SU-DHL-6 (cell line): ENCODE measurements around the gene GALNT9.

Source experiments
- H2AFZ ChIP-seq: fragments of 200-600 bp; sonication (generic); 2 replicates; pipeline ENCODE4 v1.6.1; 2014; ENCODE audit warnings: low read depth, mild to moderate bottlenecking, moderate library complexity, mixed read lengths, antibody characterized with exemption, low read length; ENCODE audit not compliant: severe bottlenecking
- H3F3A ChIP-seq: fragments of 200-600 bp; shearing (Covaris generic); 2 replicates; pipeline ENCODE4 v1.6.0; 2016; ENCODE audit warnings: antibody characterized with exemption, mild to moderate bottlenecking; ENCODE audit not compliant: insufficient read depth
- H3K27ac ChIP-seq: fragments of 200-600 bp; sonication (generic); 2 replicates; pipeline ENCODE4 v1.5.1; 2016; ENCODE audit warnings: low read depth, mild to moderate bottlenecking, low read length, moderate library complexity, mixed read lengths
- H3K27me3 ChIP-seq: fragments of 200-600 bp; sonication (generic), shearing (Covaris generic); 2 replicates; pipeline ENCODE4 v1.6.0; 2014; ENCODE audit warnings: mild to moderate bottlenecking, low read length
- H3K36me3 ChIP-seq: fragments of 200-600 bp; sonication (generic); 2 replicates; pipeline ENCODE4 v1.6.1; 2014; ENCODE audit warnings: mild to moderate bottlenecking, low read length, mixed read lengths
- H3K4me2 ChIP-seq: fragments of 300-600, 200-600 bp; shearing (Covaris generic), sonication (generic); 2 replicates; pipeline ENCODE4 v1.6.0; 2014; ENCODE audit warnings: low read length, low read depth, mild to moderate bottlenecking; ENCODE audit not compliant: poor library complexity, severe bottlenecking
- H3K4me3 ChIP-seq: fragments of 200-600 bp; sonication (generic); 2 replicates; pipeline ENCODE4 v1.5.1; 2014; ENCODE audit warnings: antibody characterized with exemption, low read length, mild to moderate bottlenecking, mixed read lengths; ENCODE audit not compliant: insufficient read depth, poor library complexity, severe bottlenecking
- H3K79me2 ChIP-seq: fragments of 200-600 bp; sonication (generic); 2 replicates; pipeline ENCODE4 v1.6.1; 2014; ENCODE audit warnings: mild to moderate bottlenecking, low read length, moderate library complexity; ENCODE audit not compliant: insufficient read depth
- H3K9ac ChIP-seq: fragments of 200-600 bp; sonication (generic); 2 replicates; pipeline ENCODE4 v1.7.0; 2014; ENCODE audit warnings: mild to moderate bottlenecking, low read length
- H3K9me2 ChIP-seq: fragments of 200-600 bp; sonication (generic); replicated peaks from 2 replicates; pipeline ENCODE4 v1.6.1; 2014; ENCODE audit warnings: low read length; ENCODE audit not compliant: insufficient read depth
- H3K9me3 ChIP-seq: fragments of 200-600 bp; sonication (generic); 2 replicates; pipeline ENCODE4 v1.6.1; 2014; ENCODE audit warnings: low read length, mixed read lengths; ENCODE audit not compliant: insufficient read depth
- H4K20me1 ChIP-seq: fragments of 200-600 bp; sonication (generic); 2 replicates; pipeline ENCODE4 v1.6.1; 2014; ENCODE audit warnings: low read depth, mild to moderate bottlenecking, antibody characterized with exemption, low read length, moderate library complexity, mixed read lengths
- CTCF ChIP-seq: fragments of 200-600 bp; sonication (generic); IDR thresholded peaks from one replicate; pipeline ENCODE4 v1.5.1; 2017; ENCODE audit warnings: antibody characterized with exemption, mild to moderate bottlenecking, low read length, moderate library complexity; ENCODE audit not compliant: insufficient read depth, poor library complexity, severe bottlenecking
- EZH2phosphoT487 ChIP-seq: fragments of 200-600 bp; sonication (generic), shearing (Covaris generic); conservative IDR thresholded peaks from 2 replicates; pipeline ENCODE4 v1.6.1; 2018; ENCODE audit warnings: mild to moderate bottlenecking, antibody characterized with exemption, low read length, moderate library complexity, mixed read lengths

Gene GALNT9

GRCh38 chr12:132167611-132168310, 161.6 kb downstream of the GALNT9 start:
- H3K4me2 ChIP-seq: no peak overlapping the region
- H2AFZ ChIP-seq: no peak overlapping the region
- TF ChIP-seq CTCF (no peak), EZH2phosphoT487 (no peak)
- no peaks in the 10 kb centered on the region for H4K20me1 ChIP-seq
- no peaks in the 10 kb centered on the region for H3K36me3 ChIP-seq
- no peak overlapping the region for H3K9ac ChIP-seq
- no peak overlapping the region for H3K27ac ChIP-seq
- H3K4me3 ChIP-seq: no peak overlapping the region
- H3F3A ChIP-seq: no peaks in the 10 kb centered on the region
- H3K9me2 ChIP-seq: no peaks in the 10 kb centered on the region
- no peaks in the 10 kb centered on the region for H3K79me2 ChIP-seq
- no peaks in the 10 kb centered on the region for H3K9me3 ChIP-seq
- H3K27me3 ChIP-seq: no peaks in the 10 kb centered on the region

DNA sequence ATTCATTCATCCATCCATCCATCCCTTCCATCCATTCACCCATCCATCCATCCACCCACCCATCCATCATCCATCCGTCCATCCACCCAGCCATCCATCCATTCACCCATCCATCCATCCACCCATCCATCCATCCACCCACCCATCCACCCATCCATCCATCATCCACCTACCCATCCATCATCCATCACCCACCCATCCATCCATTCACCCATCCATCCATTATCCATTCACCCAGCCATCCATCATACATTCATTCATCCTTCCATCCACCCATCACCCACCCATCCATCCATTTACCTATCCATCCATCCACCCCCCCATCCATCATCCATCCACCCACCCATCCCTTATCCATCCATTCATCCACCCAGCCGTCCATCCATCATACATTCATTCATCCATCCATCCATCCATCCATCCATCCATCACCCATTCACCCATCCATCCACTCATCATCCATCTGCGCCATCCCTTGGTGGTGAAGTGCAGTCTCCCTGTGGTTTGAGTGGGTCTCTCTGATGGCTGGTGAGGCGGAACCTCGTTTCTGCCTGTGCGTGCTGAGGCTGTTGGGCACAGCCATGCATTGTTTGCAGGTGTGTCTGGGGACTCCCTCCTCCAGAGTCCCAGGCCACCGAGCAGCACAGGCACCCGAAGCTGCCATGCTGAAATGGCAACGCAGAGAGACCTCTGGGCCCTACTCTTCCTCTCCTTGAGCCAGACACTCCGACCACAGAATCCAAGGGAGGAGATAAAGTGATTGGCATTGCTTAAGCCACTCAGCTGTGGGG, 162.4 kb downstream of the GALNT9 start:
- no peak for TF ChIP-seq EZH2phosphoT487
- TF ChIP-seq CTCF: no peak
- Histone ChIP-seq H3K9ac (no peak overlapping the region), H3K79me2 (no peaks in the 10 kb centered on the region), H3K36me3 (no peaks in the 10 kb centered on the region), H3K4me2 (no peak overlapping the region), H4K20me1 (no peaks in the 10 kb centered on the region), H2AFZ (no peak overlapping the region), H3K9me3 (no peaks in the 10 kb centered on the region), H3K4me3 (no peak overlapping the region), H3F3A (no peaks in the 10 kb centered on the region), H3K27me3 (no peaks in the 10 kb centered on the region), H3K27ac (no peak overlapping the region), H3K9me2 (no peaks in the 10 kb centered on the region)

DNA sequence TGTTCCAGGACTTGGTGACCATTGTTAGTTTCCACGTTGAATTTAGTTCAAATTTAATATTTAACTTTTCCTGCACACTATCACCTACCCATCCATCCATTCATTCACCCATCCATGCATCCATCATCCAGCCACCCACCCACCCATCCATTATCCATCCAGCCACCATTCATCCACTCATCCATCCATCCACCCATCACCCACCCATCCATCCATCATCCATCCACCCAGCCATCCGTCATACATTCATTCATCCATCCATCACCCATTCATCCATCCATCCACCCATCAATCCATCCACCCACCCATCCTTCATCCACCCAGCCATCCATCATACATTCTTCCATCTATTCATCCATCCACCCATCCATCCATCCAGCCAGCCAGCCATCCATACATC, 163.3 kb downstream of the GALNT9 start:
- no peak for TF ChIP-seq CTCF
- no peak for TF ChIP-seq EZH2phosphoT487
- Histone ChIP-seq H3F3A (no peaks in the 10 kb centered on the region), H3K79me2 (no peaks in the 10 kb centered on the region), H3K9me2 (no peaks in the 10 kb centered on the region), H3K9ac (no peak overlapping the region), H4K20me1 (no peaks in the 10 kb centered on the region), H3K4me3 (no peak overlapping the region), H2AFZ (no peak overlapping the region), H3K36me3 (no peaks in the 10 kb centered on the region), H3K4me2 (no peak overlapping the region), H3K27ac (no peak overlapping the region), H3K9me3 (no peaks in the 10 kb centered on the region), H3K27me3 (no peaks in the 10 kb centered on the region)
